HepG2 (cell line): Measurements from ENCODE around the gene PCDH17. TPM values are rescaled to one million over a fixed set of nuclear protein-coding genes. Genes with fewer than 3 reads are reported as not detected.

Experiments used
- ATAC-seq: fragments of 200-7000 bp; cut with Tn5 transposase; 3 replicates; pipeline ENCODE4 v1.9.1; 2020; ENCODE audit warnings: mild to moderate bottlenecking, moderate library complexity
- BruUV-seq: library from RNA; stranded (reverse); fragments of 400-500 nt; replicated peaks from 2 replicates; lab custom pipeline; 2021; lab: Mats Ljungman, UMichigan
- CTCF ChIA-PET: fragments of 300-600 bp; formaldehyde crosslinking; extraction: SDS; loops from one replicate; lab custom pipeline; 2021; ENCODE audit warnings: low total read pairs, inconsistent platforms, low intra/inter-chr PET ratio; lab: Yijun Ruan, JAX
- POLR2A ChIA-PET: fragments of 350-600 bp; sonication (Branson Sonifier 250); formaldehyde crosslinking; loops from one replicate; lab custom pipeline; 2020; ENCODE audit warnings: antibody characterized with exemption, inconsistent platforms; lab: Yijun Ruan, JAX
- DNase-seq: peaks from one replicate; pipeline ENCODE4 v3.0.0-alpha.2; 2015; ENCODE audit warnings: low spot score
- FAIRE-seq: peaks from 3 replicates; lab custom pipeline; 2011; peaks lifted over from hg19 to GRCh38; lab: Jason Lieb, UNC
- H2AFZ ChIP-seq: one replicate; pipeline ENCODE4 v1.6.1; 2011; ENCODE audit warnings: low read length, inconsistent platforms
- H3K27ac ChIP-seq: fragments of 300-600 bp; 3 replicates; pipeline ENCODE4 v1.8.0; 2011; ENCODE audit warnings: mixed run types, mild to moderate bottlenecking, mixed read lengths, low read length, inconsistent platforms; ENCODE audit not compliant: insufficient read depth; ENCODE audit errors: extremely low read length
- H3K27me3 ChIP-seq, 2 experiments: fragments of 200-600 bp in 1 of 2; 2 replicates in 1 of 2; 3 replicates in 1 of 2; pipeline versions ENCODE4 v1.6.0 to v1.8.0; 2011; ENCODE audit warnings: low read length in 2 of 2, mild to moderate bottlenecking in 2 of 2, moderate library complexity in 2 of 2, inconsistent platforms in 1 of 2; ENCODE audit not compliant: insufficient read depth in 2 of 2, control insufficient read depth in 1 of 2
- H3K36me3 ChIP-seq, 2 experiments: fragments of 200-600 bp in 1 of 2; replicated peaks in 1 of 2; 2 replicates in 1 of 2; 3 replicates in 1 of 2; pipeline versions ENCODE4 v1.5.1 to v1.8.0; 2011; ENCODE audit warnings: low read length in 2 of 2, inconsistent platforms in 1 of 2; ENCODE audit not compliant: insufficient read depth in 2 of 2, control insufficient read depth in 1 of 2
- H3K4me1 ChIP-seq: 2 replicates; pipeline ENCODE4 v1.5.1; 2012; ENCODE audit warnings: low read length, inconsistent platforms; ENCODE audit not compliant: insufficient read depth
- H3K4me2 ChIP-seq: 2 replicates; pipeline ENCODE4 v1.6.0; 2011; ENCODE audit warnings: low read depth, low read length, inconsistent platforms
- H3K4me3 ChIP-seq, 3 experiments: fragments of 200-600 bp in 1 of 3; sonication (generic), shearing (Covaris generic) in 1 of 3; replicated peaks in 1 of 3; 2 replicates each; pipeline ENCODE4 v1.5.1; 2011 to 2016; ENCODE audit warnings: low read length in 3 of 3, inconsistent platforms in 2 of 3, low read depth in 2 of 3, mild to moderate bottlenecking in 2 of 3, control low read depth in 1 of 3, mixed read lengths in 1 of 3; ENCODE audit not compliant: insufficient read depth in 1 of 3
- H3K79me2 ChIP-seq: one replicate; pipeline ENCODE4 v1.6.1; 2011; ENCODE audit warnings: low read length, inconsistent platforms; ENCODE audit not compliant: insufficient read depth
- H3K9ac ChIP-seq: 2 replicates; pipeline ENCODE4 v1.6.0; 2011; ENCODE audit warnings: mild to moderate bottlenecking, low read depth, low read length, inconsistent platforms; ENCODE audit not compliant: insufficient read depth
- H3K9me3 ChIP-seq: 2 replicates; pipeline ENCODE4 v1.5.1; 2012; ENCODE audit warnings: mild to moderate bottlenecking, low read length
- H4K20me1 ChIP-seq: 2 replicates; pipeline ENCODE4 v1.6.0; 2011; ENCODE audit warnings: inconsistent platforms, mild to moderate bottlenecking, low read length, moderate library complexity; ENCODE audit not compliant: insufficient read depth
- ELF3 ChIP-seq: IDR thresholded peaks from 2 replicates; pipeline ENCODE4 v1.6.1; 2016; ENCODE audit warnings: missing genetic modification reagents, missing compliant biosample characterization
- ZFP36 ChIP-seq: fragments of 150-350 bp; IDR thresholded peaks from 2 replicates; pipeline ENCODE4 v1.6.1; 2018; ENCODE audit warnings: borderline replicate concordance, low read length, low read depth; ENCODE audit not compliant: partially characterized antibody
- ZNF580 ChIP-seq: IDR thresholded peaks from 2 replicates; pipeline ENCODE4 v1.6.1; 2016; ENCODE audit warnings: low read depth, borderline replicate concordance
- ZNF672 ChIP-seq: sonication (generic); formaldehyde crosslinking; IDR thresholded peaks from 2 replicates; pipeline ENCODE4 v1.8.1; 2022; ENCODE audit warnings: missing genetic modification reagents
- ZNF770 ChIP-seq: sonication (generic); formaldehyde crosslinking; IDR thresholded peaks from 2 replicates; pipeline ENCODE4 v1.5.0; 2020; ENCODE audit warnings: mild to moderate bottlenecking, missing genetic modification reagents
- WGBS: methylation state at CpG from one replicate; pipeline ENCODE4 v1.1.6; 2017; ENCODE audit warnings: low lambda C conversion rate; 5-methylcytosine and 5-hydroxymethylcytosine counted together
- in situ Hi-C: cut with HindIII; loops from 2 replicates; pipeline ENCODE4 v1.10.0; 2017; ENCODE audit warnings: low pct_unique_long_range_greater_than_20kb; ENCODE audit not compliant: extremely low pct_ligation_motif_present
- intact Hi-C: fragments of 100-400 bp; cut with micrococcal nuclease; formaldehyde crosslinking; loops from one replicate; pipeline ENCODE4 v1.10.0; 2022; ENCODE audit not compliant: unreplicated experiment
- polyA plus RNA-seq, 8 experiments: library from polyadenylated mRNA; depleted of rRNA in 3 of 8; stranded (reverse) in 7 of 8; unstranded in 1 of 8; fragments of >200 nt; fragmentation: Illumina TruSeq in 4 of 8; extraction: Trizol in 4 of 8; gene quantifications; 2 replicates each; pipeline versions ENCODE4 v1.2.1 to v1.2.3, GENCODE V29; 2011 to 2016; ENCODE audit warnings: low read depth in 4 of 8, missing spikeins in 1 of 8, mixed read lengths in 1 of 8; ENCODE audit not compliant: insufficient read depth in 1 of 8
- total RNA-seq, 5 experiments: library from RNA; depleted of rRNA; stranded (reverse); fragments of >200 nt; fragmentation: Illumina TruSeq; extraction: Trizol; gene quantifications; 2 replicates each; pipeline ENCODE4 v1.2.3, GENCODE V29; 2016; ENCODE audit warnings: low read depth in 1 of 5
- TF ChIP-seq, protein P1 (sequence below): IDR thresholded peaks from 2 replicates; pipeline ENCODE4 v1.6.1; 2016; ENCODE audit warnings: mild to moderate bottlenecking

The PCDH17 gene
- total and polyA plus RNA-seq, 2 of the 13 experiments (the other 11 are each of a cell fraction or from before 2014, with no cell fraction given): not detected

GRCh38 chr13:57640607-57641006, 9.1 kb downstream of the PCDH17 start:
- no peaks in the 10 kb centered on the region for H3K4me1 ChIP-seq
- DNase-seq (no peak), ATAC-seq (no peak), FAIRE-seq (no peak)
- no peaks in the 10 kb centered on the region for H3K79me2 ChIP-seq
- H3K4me3 ChIP-seq: no peak overlapping the region
- no TSS peak for BruUV-seq
- H3K9me3 ChIP-seq: no peaks in the 10 kb centered on the region
- H3K9ac ChIP-seq: no peak overlapping the region
- no peaks in the 10 kb centered on the region for H3K36me3 ChIP-seq
- no peaks in the 10 kb centered on the region for H3K27me3 ChIP-seq
- POLR2A ChIA-PET: no interaction called here
- no peak overlapping the region for H2AFZ ChIP-seq
- H3K4me2 ChIP-seq: no peak overlapping the region
- CTCF ChIA-PET: no interaction called here
- TF ChIP-seq ZNF580 (CRISPR knock-in tag): no peak
- TF ChIP-seq ELF3 (CRISPR knock-in tag): no peak
- no peak for TF ChIP-seq ZNF770 (CRISPR knock-in tag)
- no peak for TF ChIP-seq ZNF672
- TF ChIP-seq ZFP36: no peak
- TF ChIP-seq, protein P1, sequence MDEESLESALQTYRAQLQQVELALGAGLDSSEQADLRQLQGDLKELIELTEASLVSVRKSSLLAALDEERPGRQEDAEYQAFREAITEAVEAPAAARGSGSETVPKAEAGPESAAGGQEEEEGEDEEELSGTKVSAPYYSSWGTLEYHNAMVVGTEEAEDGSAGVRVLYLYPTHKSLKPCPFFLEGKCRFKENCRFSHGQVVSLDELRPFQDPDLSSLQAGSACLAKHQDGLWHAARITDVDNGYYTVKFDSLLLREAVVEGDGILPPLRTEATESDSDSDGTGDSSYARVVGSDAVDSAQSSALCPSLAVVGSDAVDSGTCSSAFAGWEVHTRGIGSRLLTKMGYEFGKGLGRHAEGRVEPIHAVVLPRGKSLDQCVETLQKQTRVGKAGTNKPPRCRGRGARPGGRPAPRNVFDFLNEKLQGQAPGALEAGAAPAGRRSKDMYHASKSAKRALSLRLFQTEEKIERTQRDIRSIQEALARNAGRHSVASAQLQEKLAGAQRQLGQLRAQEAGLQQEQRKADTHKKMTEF (CRISPR knock-in tag): no peak
- no peak overlapping the region for H3K27ac ChIP-seq
- intact Hi-C loops: no loop called here
- no peaks in the 10 kb centered on the region for H4K20me1 ChIP-seq
- in situ Hi-C loops: no loop called here
- WGBS: 0% methylated on average over 4 of the region's 4 CpGs
